HG02763 (cell line): Measurements from ENCODE around the gene CES1.
"Not testable (repeated sequence)": the region's sequence is repeated elsewhere in the genome, so short reads cannot be mapped to it uniquely, and the experiment has no call there.

Source experiments
- ATAC-seq: cut with Tn5 transposase; IDR thresholded peaks from one replicate; pipeline ENCODE4 v1.9.1; 2021; ENCODE audit warnings: mild to moderate bottlenecking, moderate library complexity; ENCODE audit not compliant: unreplicated experiment

CES1 gene

GRCh38 chr16:55792934-55793374 lies 39.9 kb downstream of the CES1 start:
- ATAC-seq, result not testable (repeated sequence)

GRCh38 chr16:55791512-55791911 lies 41.4 kb downstream of the CES1 start:
- not testable (repeated sequence) for ATAC-seq

GRCh38 chr16:55790240-55790639 lies 42.7 kb downstream of the CES1 start:
- not testable (repeated sequence) for ATAC-seq

- ATAC-seq, result not testable (repeated sequence)
These were observed 50.2 kb downstream of the CES1 start for GRCh38 chr16:55782793-55783091.

GRCh38 chr16:55782091-55782792 lies 50.7 kb downstream of the CES1 start:
- ATAC-seq, result not testable (repeated sequence)

GRCh38 chr16:55781456-55781855 lies 51.4 kb downstream of the CES1 start:
- not testable (repeated sequence) for ATAC-seq

GRCh38 chr16:55780095-55780407 lies 52.8 kb downstream of the CES1 start:
- ATAC-seq, result not testable (repeated sequence)

GRCh38 chr16:55779402-55780094 lies 53.3 kb downstream of the CES1 start:
- no peak for ATAC-seq

GRCh38 chr16:55778757-55779156 lies 54.1 kb downstream of the CES1 start:
- no peak for ATAC-seq

- no peak for ATAC-seq
These were observed 57.0 kb downstream of the CES1 start for GRCh38 chr16:55775857-55776256.

- ATAC-seq, result no peak
These were observed 58.9 kb downstream of the CES1 start for GRCh38 chr16:55773859-55774549.

GRCh38 chr16:55765161-55765560 lies 67.7 kb downstream of the CES1 start:
- ATAC-seq, result no peak

- ATAC-seq, result no peak
These were observed 72.4 kb downstream of the CES1 start for GRCh38 chr16:55760310-55761001.

GRCh38 chr16:55759965-55760309 lies 73.0 kb downstream of the CES1 start:
- ATAC-seq, result not testable (repeated sequence)

- not testable (repeated sequence) for ATAC-seq
These were observed 75.0 kb downstream of the CES1 start for GRCh38 chr16:55757595-55758527.

- no peak for ATAC-seq
These were observed 75.9 kb downstream of the CES1 start for GRCh38 chr16:55756963-55757362.

GRCh38 chr16:55754056-55754455 lies 78.8 kb downstream of the CES1 start:
- ATAC-seq, result no peak

- not testable (repeated sequence) for ATAC-seq
These were observed 79.7 kb downstream of the CES1 start for GRCh38 chr16:55753145-55753631.
